H1 (cell line): ENCODE results near the gene VAV2. TPM values are rescaled to one million over a fixed set of nuclear protein-coding genes. Genes with fewer than 3 reads are reported as not detected.

ENCODE experiments used
- CTCF ChIP-seq, 3 experiments: IDR thresholded peaks; 1 replicate in 2 of 3; 2 replicates in 1 of 3; pipeline versions ENCODE4 v1.5.1 to v1.6.1; 2011; ENCODE audit warnings: low read length in 3 of 3, mild to moderate bottlenecking in 3 of 3, inconsistent platforms in 2 of 3, low read depth in 1 of 3, moderate library complexity in 1 of 3; ENCODE audit not compliant: insufficient read depth in 1 of 3; ENCODE audit errors: control extremely low read depth in 1 of 3
- FOSL1 ChIP-seq: IDR thresholded peaks from 2 replicates; pipeline ENCODE4 v1.6.1; 2011; ENCODE audit warnings: mild to moderate bottlenecking, low read depth, low read length, moderate library complexity; ENCODE audit not compliant: insufficient read depth
- HDAC2 ChIP-seq, 2 experiments: fragments of 300-600 bp in 1 of 2; sonication (generic) in 1 of 2; IDR thresholded peaks; 2 replicates each; pipeline ENCODE4 v1.6.1; 2011 to 2012; ENCODE audit warnings: low read depth in 2 of 2, low read length in 2 of 2, mild to moderate bottlenecking in 2 of 2, moderate library complexity in 2 of 2, borderline replicate concordance in 1 of 2, inconsistent platforms in 1 of 2
- MAX ChIP-seq: IDR thresholded peaks from 2 replicates; pipeline ENCODE4 v1.6.1; 2012; ENCODE audit warnings: inconsistent platforms
- SP1 ChIP-seq: IDR thresholded peaks from 2 replicates; pipeline ENCODE4 v1.6.1; 2011; ENCODE audit warnings: low read depth, low read length
- SUZ12 ChIP-seq: fragments of 200-600 bp; sonication (generic); IDR thresholded peaks from 2 replicates; pipeline ENCODE4 v1.6.1; 2012; ENCODE audit warnings: mild to moderate bottlenecking, inconsistent platforms, low read length, moderate library complexity, mixed read lengths
- TCF12 ChIP-seq: IDR thresholded peaks from 2 replicates; pipeline ENCODE4 v1.6.1; 2011; ENCODE audit warnings: low read depth, mild to moderate bottlenecking, low read length
- polyA plus RNA-seq, 7 experiments: library from polyadenylated mRNA; depleted of rRNA in 3 of 7; stranded (reverse) in 5 of 7; unstranded in 2 of 7; fragments of >200 nt in 5 of 7; fragments of 200-250 nt in 2 of 7; gene quantifications; 1 replicate in 5 of 7; 2 replicates in 1 of 7; 4 replicates in 1 of 7; pipeline versions ENCODE4 v1.2.1 to v1.2.3, GENCODE V29; 2011 to 2013; ENCODE audit warnings: missing spikeins in 2 of 7, mixed read lengths in 2 of 7
- total RNA-seq: library from RNA; stranded (reverse); fragmentation: NEBNext Ultra II Directional; extraction: Animal tissue kit (Norgen Biotek cat#: 25700); gene quantifications from 2 replicates; pipeline ENCODE4 v1.2.1, GENCODE V29; 2021

Gene VAV2
- total and polyA plus RNA-seq, 2 of the 8 experiments (the other 6 are each of a cell fraction or from before 2014, with no cell fraction given), result 13.6 to 37.6 TPM

GRCh38 chr9:133886563-133887501 lies 105.3 kb downstream of the VAV2 start (continued):
- TF ChIP-seq CTCF (IDR thresholded peaks at IDR 0.05; ENCODE audit: control extremely low read depth in 1 of 3, insufficient read depth in 1 of 3, low read depth in 1 of 3, low read length in 3 of 3), result no peak
- no peak for TF ChIP-seq TCF12
- TF ChIP-seq HDAC2 (IDR thresholded peaks at IDR 0.05; ENCODE audit: borderline replicate concordance in 1 of 2, low read depth in 2 of 2, low read length in 2 of 2), result no peak
- TF ChIP-seq SP1, result no peak
- TF ChIP-seq MAX, result no peak
- no peak for TF ChIP-seq FOSL1
- no peak for TF ChIP-seq SUZ12
